Natural killer cell (primary cell): Measurements from ENCODE around the gene SYNDIG1. TPM values are rescaled to one million over a fixed set of nuclear protein-coding genes. Genes with fewer than 3 reads are reported as not detected.

Experiments used
- ATAC-seq, 3 donors: fragments of 150-1000 bp in 2 of 3; fragments of 200-7000 bp in 1 of 3; cut with Tn5 transposase; 1 replicate in 1 of 3; 2 replicates in 2 of 3; pipeline ENCODE4 v1.10.0; 2021; ENCODE audit warnings: mild to moderate bottlenecking in 2 of 3, moderate library complexity in 2 of 3
- DNase-seq, 2 donors: peaks; one replicate each; pipeline versions ENCODE4 v3.0.0 to v3.0.0-alpha.2; 2013 to 2021; ENCODE audit warnings: mixed read lengths in 1 of 2
- H3K27ac ChIP-seq: one replicate; pipeline ENCODE4 v1.5.1; 2013; ENCODE audit warnings: mild to moderate bottlenecking, low read length
- H3K27me3 ChIP-seq: one replicate; pipeline ENCODE4 v1.6.1; 2013; ENCODE audit warnings: low read length; ENCODE audit not compliant: control insufficient read depth, insufficient read depth
- H3K36me3 ChIP-seq: one replicate; pipeline ENCODE4 v1.6.1; 2013; ENCODE audit warnings: low read length; ENCODE audit not compliant: control insufficient read depth, insufficient read depth
- H3K4me1 ChIP-seq: one replicate; pipeline ENCODE4 v1.6.1; 2013; ENCODE audit warnings: low read length; ENCODE audit not compliant: control insufficient read depth, insufficient read depth
- H3K4me3 ChIP-seq: one replicate; pipeline ENCODE4 v1.5.1; 2013; ENCODE audit warnings: low read length
- H3K9me3 ChIP-seq: one replicate; pipeline ENCODE4 v1.6.1; 2013; ENCODE audit warnings: low read length; ENCODE audit not compliant: control insufficient read depth, insufficient read depth
- H3K27ac Mint-ChIP-seq, 2 donors: one replicate each; pipeline ENCODE4 v1.8.0; 2022; ENCODE audit warnings: mild to moderate bottlenecking in 2 of 2, mixed read lengths in 2 of 2, moderate library complexity in 1 of 2
- H3K27me3 Mint-ChIP-seq, 2 donors: one replicate each; pipeline ENCODE4 v1.8.0; 2022; ENCODE audit warnings: low read depth in 2 of 2, mixed read lengths in 2 of 2
- H3K36me3 Mint-ChIP-seq: one replicate; pipeline ENCODE4 v1.8.0; 2022; ENCODE audit warnings: mixed read lengths
- H3K4me1 Mint-ChIP-seq, 2 donors: one replicate each; pipeline ENCODE4 v1.8.0; 2022; ENCODE audit warnings: mixed read lengths in 2 of 2
- H3K4me3 Mint-ChIP-seq: one replicate; pipeline ENCODE4 v1.8.0; 2022; ENCODE audit warnings: mild to moderate bottlenecking, moderate library complexity, mixed read lengths
- H3K9me3 Mint-ChIP-seq, 2 donors: one replicate each; pipeline ENCODE4 v1.8.0; 2022; ENCODE audit warnings: mixed read lengths in 2 of 2
- CTCF ChIP-seq: fragments of 200-600 bp; IDR thresholded peaks from one replicate; pipeline ENCODE4 v1.8.0; 2022; ENCODE audit warnings: antibody characterized with exemption
- WGBS: methylation state at CpG from one replicate; pipeline ENCODE4 v1.1.7; 2013; ENCODE audit warnings: missing lambda C conversion rate; ENCODE audit not compliant: insufficient coverage; 5-methylcytosine and 5-hydroxymethylcytosine counted together
- intact Hi-C: fragments of 100-400 bp; cut with micrococcal nuclease; formaldehyde crosslinking; loops from one replicate; pipeline ENCODE4 v1.14.2; 2022
- total RNA-seq, 4 donors: library from RNA; stranded (reverse); fragments of 120-200 nt in 1 of 4; gene quantifications; one replicate each; pipeline versions ENCODE4 v1.2.3 to v1.2.4, GENCODE V29; 2013 to 2022

SYNDIG1 gene
- total RNA-seq, 3 donors from 2014 or later (not counting 1 experiment from before 2014, with no cell fraction given), result not detected

- WGBS, result 87% methylated on average over 4 of the region's 4 CpGs
- Histone ChIP-seq H3K4me3 (no peak overlapping the region), H3K4me1 (no peaks in the 10 kb centered on the region), H3K27me3 (no peaks in the 10 kb centered on the region), H3K9me3 (no peaks in the 10 kb centered on the region), H3K36me3 (no peaks in the 10 kb centered on the region), H3K27ac (no peak overlapping the region)
- Mint-ChIP-seq H3K9me3 (no peaks in the 10 kb centered on the region), H3K4me3 (no peak overlapping the region), H3K36me3 (no peaks in the 10 kb centered on the region), H3K4me1 (peaks cover 0 to 4% of the 10 kb centered on the region in 2 donors), H3K27me3 (peaks cover 13 to 17% of the 10 kb centered on the region in 2 donors), H3K27ac (no peak overlapping the region)
- TF ChIP-seq CTCF, result no peak
- intact Hi-C loops, result no loop called here
- no peak for DNase-seq
- no peak for ATAC-seq
These were observed 6.9 kb upstream of the SYNDIG1 start for GRCh38 chr20:24462460-24463010.

- Mint-ChIP-seq H3K4me1 (peaks cover 0 to 4% of the 10 kb centered on the region in 2 donors), H3K36me3 (no peaks in the 10 kb centered on the region), H3K27ac (no peak overlapping the region), H3K4me3 (no peak overlapping the region), H3K27me3 (peaks cover 22 to 28% of the 10 kb centered on the region in 2 donors), H3K9me3 (no peaks in the 10 kb centered on the region)
- TF ChIP-seq CTCF, result no peak
- H3K4me3 ChIP-seq, result no peak overlapping the region
- H3K36me3 ChIP-seq, result no peaks in the 10 kb centered on the region
- intact Hi-C loops, result no loop called here
- ATAC-seq (no peak), DNase-seq (no peak)
- no peak overlapping the region for H3K27ac ChIP-seq
- WGBS, result 84% methylated on average over 3 of the region's 3 CpGs
- H3K9me3 ChIP-seq, result no peaks in the 10 kb centered on the region
- H3K27me3 ChIP-seq, result peaks cover 4% of the 10 kb centered on the region
- H3K4me1 ChIP-seq, result no peaks in the 10 kb centered on the region
These were observed 4.3 kb upstream of the SYNDIG1 start for GRCh38 chr20:24465159-24465558.

- Histone ChIP-seq H3K27me3 (peaks cover 5% of the 10 kb centered on the region), H3K27ac (no peak overlapping the region), H3K4me3 (no peak overlapping the region), H3K9me3 (no peaks in the 10 kb centered on the region), H3K4me1 (no peaks in the 10 kb centered on the region), H3K36me3 (no peaks in the 10 kb centered on the region)
- no peak overlapping the region for H3K4me3 Mint-ChIP-seq
- H3K27me3 Mint-ChIP-seq, result peaks cover 27 to 28% of the 10 kb centered on the region in 2 donors
- H3K27ac Mint-ChIP-seq, result no peak overlapping the region
- WGBS, result 87% methylated on average over 3 of the region's 3 CpGs
- H3K4me1 Mint-ChIP-seq, result peaks cover 0 to 4% of the 10 kb centered on the region in 2 donors
- no peak for DNase-seq
- TF ChIP-seq CTCF, result no peak
- H3K9me3 Mint-ChIP-seq, result no peaks in the 10 kb centered on the region
- intact Hi-C loops, result no loop called here
- ATAC-seq, result no peak
- H3K36me3 Mint-ChIP-seq, result no peaks in the 10 kb centered on the region
These were observed 3.7 kb upstream of the SYNDIG1 start for GRCh38 chr20:24465730-24466129.
